Parathyroid adenoma (tissue), 2 donors: ENCODE results near the gene TNFRSF8.
A peak's percentile ranks its signal among the peaks of the same experiment; 100 is the strongest.

Source experiments
- H2AFZ ChIP-seq: fragments of 300-600 bp; sonication (generic); one replicate; pipeline ENCODE4 v1.7.0; 2017; ENCODE audit warnings: antibody characterized with exemption, mild to moderate bottlenecking
- H3K27ac ChIP-seq: fragments of 300-600 bp; sonication (generic); one replicate; pipeline ENCODE4 v1.7.0; 2017
- H3K27me3 ChIP-seq: fragments of 300-600 bp; sonication (generic); one replicate; pipeline ENCODE4 v1.7.0; 2017; ENCODE audit warnings: low read length; ENCODE audit not compliant: control insufficient read depth, insufficient read depth
- H3K36me3 ChIP-seq: fragments of 300-600 bp; sonication (generic); one replicate; pipeline ENCODE4 v1.7.0; 2017; ENCODE audit warnings: low read length; ENCODE audit not compliant: control insufficient read depth, insufficient read depth
- H3K4me1 ChIP-seq: fragments of 300-600 bp; sonication (generic); one replicate; pipeline ENCODE4 v1.7.0; 2017; ENCODE audit warnings: control low read depth
- H3K4me2 ChIP-seq: fragments of 300-600 bp; sonication (generic); one replicate; pipeline ENCODE4 v1.7.0; 2017; ENCODE audit warnings: low read length
- H3K4me3 ChIP-seq: fragments of 300-600 bp; sonication (generic); one replicate; pipeline ENCODE4 v1.7.0; 2017; ENCODE audit warnings: low read depth, low read length
- H3K79me2 ChIP-seq: fragments of 300-600 bp; sonication (generic); one replicate; pipeline ENCODE4 v1.7.0; 2017; ENCODE audit warnings: control low read depth
- H3K9ac ChIP-seq: fragments of 300-600 bp; sonication (generic); one replicate; pipeline ENCODE4 v1.7.0; 2017; ENCODE audit warnings: mild to moderate bottlenecking
- H3K9me3 ChIP-seq: fragments of 300-600 bp; sonication (generic); one replicate; pipeline ENCODE4 v1.7.0; 2017; ENCODE audit warnings: low read length; ENCODE audit not compliant: control insufficient read depth
- CTCF ChIP-seq: fragments of 300-600 bp; sonication (generic); IDR thresholded peaks from one replicate; pipeline ENCODE4 v1.7.0; 2017; ENCODE audit warnings: antibody characterized with exemption, mild to moderate bottlenecking
- donor health status: primary hyperparathyroidism.

The TNFRSF8 gene

GRCh38 chr1:12052008-12052573, 11.0 kb upstream of the TNFRSF8 start:
- H3K4me1 ChIP-seq: no peaks in the 10 kb centered on the region
- no peak overlapping the region for H3K27ac ChIP-seq
- no peaks in the 10 kb centered on the region for H3K36me3 ChIP-seq
- TF ChIP-seq CTCF: no peak
- no peak overlapping the region for H3K4me3 ChIP-seq
- peak overlapping the region; percentile 60 for H2AFZ ChIP-seq
- H3K79me2 ChIP-seq: no peaks in the 10 kb centered on the region
- H3K9ac ChIP-seq: no peak overlapping the region
- no peaks in the 10 kb centered on the region for H3K9me3 ChIP-seq
- H3K4me2 ChIP-seq: no peak overlapping the region
- no peaks in the 10 kb centered on the region for H3K27me3 ChIP-seq

GRCh38 chr1:12052997-12053686, 10.0 kb upstream of the TNFRSF8 start:
- Histone ChIP-seq H3K36me3 (no peaks in the 10 kb centered on the region), H3K9ac (no peak overlapping the region), H3K4me1 (no peaks in the 10 kb centered on the region), H3K27ac (no peak overlapping the region), H3K4me3 (no peak overlapping the region), H3K4me2 (no peak overlapping the region), H2AFZ (no peak overlapping the region), H3K79me2 (no peaks in the 10 kb centered on the region), H3K27me3 (no peaks in the 10 kb centered on the region), H3K9me3 (no peaks in the 10 kb centered on the region)
- TF ChIP-seq CTCF: no peak

GRCh38 chr1:12053752-12054548, 9.2 kb upstream of the TNFRSF8 start:
- H3K4me3 ChIP-seq: no peak overlapping the region
- H2AFZ ChIP-seq: no peak overlapping the region
- no peaks in the 10 kb centered on the region for H3K27me3 ChIP-seq
- H3K4me1 ChIP-seq: no peaks in the 10 kb centered on the region
- H3K4me2 ChIP-seq: no peak overlapping the region
- H3K27ac ChIP-seq: no peak overlapping the region
- no peaks in the 10 kb centered on the region for H3K36me3 ChIP-seq
- no peaks in the 10 kb centered on the region for H3K79me2 ChIP-seq
- no peaks in the 10 kb centered on the region for H3K9me3 ChIP-seq
- H3K9ac ChIP-seq: no peak overlapping the region
- TF ChIP-seq CTCF: no peak

- no peak overlapping the region for H3K27ac ChIP-seq
- H3K79me2 ChIP-seq: no peaks in the 10 kb centered on the region
- H3K9me3 ChIP-seq: no peaks in the 10 kb centered on the region
- H2AFZ ChIP-seq: no peak overlapping the region
- no peak overlapping the region for H3K9ac ChIP-seq
- no peaks in the 10 kb centered on the region for H3K36me3 ChIP-seq
- H3K4me2 ChIP-seq: no peak overlapping the region
- H3K4me3 ChIP-seq: no peak overlapping the region
- no peak for TF ChIP-seq CTCF
- no peaks in the 10 kb centered on the region for H3K4me1 ChIP-seq
- H3K27me3 ChIP-seq: no peaks in the 10 kb centered on the region
Observed at GRCh38 chr1:12055259-12055658, 7.8 kb upstream of the TNFRSF8 start.
